Mammary epithelial cell (primary cell): Measurements from ENCODE around the gene TMEM221.

Experiments used
- EZH2 ChIP-seq: IDR thresholded peaks from 2 replicates; pipeline ENCODE4 v1.6.1; 2012; ENCODE audit warnings: low read length, inconsistent platforms, borderline replicate concordance
- TF ChIP-seq, protein P1 (sequence below), 2 donors: IDR thresholded peaks in 1 of 2; conservative IDR thresholded peaks in 1 of 2; 2 replicates each; pipeline ENCODE4 v1.5.1; 2011 to 2012; ENCODE audit warnings: inconsistent platforms in 2 of 2, low read length in 2 of 2, mild to moderate bottlenecking in 2 of 2, control low read depth in 1 of 2, low read depth in 1 of 2; ENCODE audit not compliant: insufficient read depth in 1 of 2; ENCODE audit errors: extremely low read depth in 1 of 2

DNA sequence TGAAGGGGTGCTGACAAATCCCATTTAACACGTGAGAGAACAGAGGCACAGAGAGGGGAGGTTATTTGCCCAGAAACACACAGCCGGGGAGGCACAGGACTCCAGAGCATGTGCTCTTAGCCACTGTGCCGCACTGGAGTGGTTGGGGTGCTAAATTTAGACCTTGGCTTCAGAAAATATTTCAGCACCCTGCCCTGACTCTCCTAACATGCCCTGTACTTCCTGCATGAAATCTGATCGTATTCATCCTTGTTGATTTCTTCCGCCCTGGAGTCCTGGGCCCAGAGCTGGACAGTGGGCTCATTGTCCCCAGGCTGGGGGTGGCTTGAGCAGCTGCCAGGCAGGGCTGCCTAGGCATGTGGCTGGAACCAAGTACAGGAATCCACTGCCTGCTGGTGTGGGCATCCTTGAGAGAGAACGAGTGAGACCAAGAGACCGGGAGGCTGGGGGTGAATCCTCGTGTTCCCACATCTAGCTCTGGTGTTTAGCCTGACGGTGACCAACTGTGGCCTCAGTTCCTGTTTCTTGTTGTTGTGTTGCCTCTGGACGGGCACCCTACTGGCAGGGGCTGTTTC, 27.2 kb upstream of the TMEM221 start:
- TF ChIP-seq, protein P1, sequence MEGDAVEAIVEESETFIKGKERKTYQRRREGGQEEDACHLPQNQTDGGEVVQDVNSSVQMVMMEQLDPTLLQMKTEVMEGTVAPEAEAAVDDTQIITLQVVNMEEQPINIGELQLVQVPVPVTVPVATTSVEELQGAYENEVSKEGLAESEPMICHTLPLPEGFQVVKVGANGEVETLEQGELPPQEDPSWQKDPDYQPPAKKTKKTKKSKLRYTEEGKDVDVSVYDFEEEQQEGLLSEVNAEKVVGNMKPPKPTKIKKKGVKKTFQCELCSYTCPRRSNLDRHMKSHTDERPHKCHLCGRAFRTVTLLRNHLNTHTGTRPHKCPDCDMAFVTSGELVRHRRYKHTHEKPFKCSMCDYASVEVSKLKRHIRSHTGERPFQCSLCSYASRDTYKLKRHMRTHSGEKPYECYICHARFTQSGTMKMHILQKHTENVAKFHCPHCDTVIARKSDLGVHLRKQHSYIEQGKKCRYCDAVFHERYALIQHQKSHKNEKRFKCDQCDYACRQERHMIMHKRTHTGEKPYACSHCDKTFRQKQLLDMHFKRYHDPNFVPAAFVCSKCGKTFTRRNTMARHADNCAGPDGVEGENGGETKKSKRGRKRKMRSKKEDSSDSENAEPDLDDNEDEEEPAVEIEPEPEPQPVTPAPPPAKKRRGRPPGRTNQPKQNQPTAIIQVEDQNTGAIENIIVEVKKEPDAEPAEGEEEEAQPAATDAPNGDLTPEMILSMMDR (conservative IDR thresholded peaks at IDR 0.05 in 1 of 2, IDR thresholded peaks at IDR 0.05 in 1 of 2; ENCODE audit: extremely low read depth in 1 of 2, insufficient read depth in 1 of 2, low read depth in 1 of 2, low read length in 2 of 2): no peak
- TF ChIP-seq EZH2: no peak
